DND-41 (cell line): ENCODE results near the gene RNF223.

ENCODE experiments used
- ATAC-seq: fragments of 200-7000 bp; cut with Tn5 transposase; 3 replicates; pipeline ENCODE4 v1.9.1; 2021; ENCODE audit warnings: low read depth; ENCODE audit not compliant: insufficient read depth
- DNase-seq: peaks from one replicate; pipeline ENCODE4 v3.0.0-alpha.2; 2020
- H2AFZ ChIP-seq: 2 replicates; pipeline ENCODE4 v1.6.0; 2012; ENCODE audit warnings: low read depth, low read length
- H3K27ac ChIP-seq: 2 replicates; pipeline ENCODE4 v1.5.1; 2012; ENCODE audit warnings: low read length, inconsistent platforms
- H3K27me3 ChIP-seq: fragments of 200-600 bp; sonication (generic); 2 replicates; pipeline ENCODE4 v1.6.0; 2012; ENCODE audit warnings: low read length, mild to moderate bottlenecking, inconsistent platforms; ENCODE audit not compliant: insufficient read depth, poor library complexity
- H3K36me3 ChIP-seq: 2 replicates; pipeline ENCODE4 v1.5.1; 2012; ENCODE audit warnings: low read length, inconsistent platforms; ENCODE audit not compliant: insufficient read depth
- H3K4me1 ChIP-seq: 2 replicates; pipeline ENCODE4 v1.5.1; 2012; ENCODE audit warnings: mild to moderate bottlenecking, low read length; ENCODE audit not compliant: insufficient read depth
- H3K4me2 ChIP-seq: 2 replicates; pipeline ENCODE4 v1.6.0; 2012; ENCODE audit warnings: mild to moderate bottlenecking, moderate library complexity, low read length, inconsistent platforms; ENCODE audit not compliant: insufficient read depth
- H3K4me3 ChIP-seq, 2 experiments: fragments of 200-600 bp in 1 of 2; shearing (Covaris generic) in 1 of 2; 2 replicates each; pipeline ENCODE4 v1.5.1; 2012 to 2016; ENCODE audit warnings: inconsistent platforms in 2 of 2, low read length in 2 of 2, mild to moderate bottlenecking in 2 of 2, low read depth in 1 of 2, moderate library complexity in 1 of 2
- H3K79me2 ChIP-seq: 2 replicates; pipeline ENCODE4 v1.6.0; 2012; ENCODE audit warnings: low read length, inconsistent platforms; ENCODE audit not compliant: insufficient read depth
- H3K9ac ChIP-seq: 2 replicates; pipeline ENCODE4 v1.6.0; 2012; ENCODE audit warnings: low read depth, mild to moderate bottlenecking, inconsistent platforms, low read length, moderate library complexity
- H3K9me3 ChIP-seq: 2 replicates; pipeline ENCODE4 v1.5.1; 2012; ENCODE audit warnings: low read length, moderate library complexity, mild to moderate bottlenecking, inconsistent platforms; ENCODE audit not compliant: insufficient read depth, severe bottlenecking
- H4K20me1 ChIP-seq: 2 replicates; pipeline ENCODE4 v1.6.0; 2012; ENCODE audit warnings: low read length; ENCODE audit not compliant: insufficient read depth
- CTCF ChIP-seq: IDR thresholded peaks from 2 replicates; pipeline ENCODE4 v1.5.1; 2012; ENCODE audit warnings: borderline replicate concordance, low read length, moderate library complexity, mild to moderate bottlenecking; ENCODE audit not compliant: poor library complexity, severe bottlenecking; ENCODE audit errors: extremely low read depth
- EZH2 ChIP-seq: IDR thresholded peaks from 3 replicates; pipeline ENCODE4 v1.6.1; 2012; ENCODE audit warnings: borderline replicate concordance, low read depth, mild to moderate bottlenecking, moderate library complexity, low read length, inconsistent platforms; ENCODE audit not compliant: severe bottlenecking

RNF223 gene

GRCh38 chr1:1041092-1041523, 33.0 kb downstream of the RNF223 start:
- DNase-seq (no peak), ATAC-seq (no peak)
- H3K9me3 ChIP-seq = no peaks in the 10 kb centered on the region
- H3K27me3 ChIP-seq = peaks cover 21% of the 10 kb centered on the region
- H3K36me3 ChIP-seq = peaks cover 10% of the 10 kb centered on the region
- TF ChIP-seq CTCF = no peak
- no peak for TF ChIP-seq EZH2
- H3K27ac ChIP-seq = no peak overlapping the region
- H3K4me3 ChIP-seq = no peak overlapping the region
- no peak overlapping the region for H3K9ac ChIP-seq
- no peaks in the 10 kb centered on the region for H3K79me2 ChIP-seq
- H3K4me2 ChIP-seq = peak overlapping the region; percentile 22; the same call in 1 of the 2 replicates
- H3K4me1 ChIP-seq = peaks cover 16% of the 10 kb centered on the region
- H2AFZ ChIP-seq = no peak overlapping the region
- H4K20me1 ChIP-seq = peaks cover 64% of the 10 kb centered on the region

- Histone ChIP-seq H3K4me1 (peaks cover 16% of the 10 kb centered on the region), H3K9me3 (no peaks in the 10 kb centered on the region), H3K9ac (peak overlapping the region; percentile 35; the same call in 1 of the 2 replicates), H3K4me3 (peak overlapping the region in 1 of 2 experiments; percentile 54; a peak in 2 of 4 replicates), H3K36me3 (peaks cover 7% of the 10 kb centered on the region), H4K20me1 (peaks cover 69% of the 10 kb centered on the region), H3K27ac (no peak overlapping the region; the same call in 1 of the 2 replicates), H3K4me2 (peak overlapping the region; percentile 87), H2AFZ (no peak overlapping the region; the same call in 1 of the 2 replicates), H3K27me3 (peaks cover 21% of the 10 kb centered on the region), H3K79me2 (no peaks in the 10 kb centered on the region)
- DNase-seq (peak; percentile 84), ATAC-seq (peak; percentile 93)
- peak; percentile 79 for TF ChIP-seq EZH2
- TF ChIP-seq CTCF = peak; percentile 48
These were observed 33.8 kb downstream of the RNF223 start for GRCh38 chr1:1040004-1040991.

- Histone ChIP-seq H3K4me2 (peak overlapping the region; percentile 87; the same call in 1 of the 2 replicates), H4K20me1 (peaks cover 69% of the 10 kb centered on the region), H3K36me3 (peaks cover 1% of the 10 kb centered on the region), H3K27me3 (peaks cover 21% of the 10 kb centered on the region), H3K4me3 (no peak overlapping the region), H3K27ac (no peak overlapping the region), H3K4me1 (peaks cover 16% of the 10 kb centered on the region), H2AFZ (no peak overlapping the region), H3K9me3 (no peaks in the 10 kb centered on the region), H3K79me2 (no peaks in the 10 kb centered on the region), H3K9ac (no peak overlapping the region)
- no peak for TF ChIP-seq CTCF
- no peak for TF ChIP-seq EZH2
- DNase-seq = no peak
- ATAC-seq = no peak
These were observed 34.8 kb downstream of the RNF223 start for GRCh38 chr1:1039145-1039910.
